ENCODE measurements around the gene PRICKLE3.

GRCh38 chrX:49228185-49228584 is 42.0 kb upstream of the PRICKLE3 start:
- TF ChIP-seq CTCF (IDR thresholded peaks at IDR 0.05) (no peak), ZFX (IDR thresholded peaks at IDR 0.05; ENCODE audit: borderline replicate concordance) (no peak)
